ENCODE results near the gene BRD9. TPM values are rescaled to one million over a fixed set of nuclear protein-coding genes. Genes with fewer than 3 reads are reported as not detected.

Gene BRD9
- polyA plus RNA-seq, 2 of the 4 experiments (the other 2 are of a cell fraction): 11.6 to 28.9 TPM

DNA sequence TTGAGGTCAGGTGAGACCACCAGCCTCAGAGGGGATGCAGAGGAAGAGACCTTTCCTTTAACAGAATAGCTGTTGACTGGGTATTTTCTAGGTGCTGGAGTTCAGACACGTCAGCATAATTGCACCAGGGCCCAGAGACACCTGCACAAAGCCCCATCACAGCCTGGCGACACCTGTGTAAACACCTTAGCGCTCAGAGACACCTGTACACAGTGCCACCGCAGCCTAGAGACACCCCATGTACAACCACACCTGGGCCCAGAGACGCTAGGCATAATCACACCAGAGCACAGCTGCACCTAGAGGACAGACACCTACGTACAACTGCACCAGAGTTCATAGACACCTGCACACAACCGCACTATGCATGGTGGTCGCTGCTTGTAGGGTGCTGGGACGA lies 1.1 kb upstream of the BRD9 start:
- 60% methylated on average over 7 of the region's 9 CpGs for WGBS (ENCODE audit: missing lambda C conversion rate)
- peak overlapping the region; percentile 80 for H3K4me2 ChIP-seq
- H3K4me3 ChIP-seq: peak overlapping the region; percentile 96
- no peak for TF ChIP-seq FOSL2 (IDR thresholded peaks at IDR 0.05)
- no peak for TF ChIP-seq FOSL2 (CRISPR knock-in tag; IDR thresholded peaks at IDR 0.05)
- peak; percentile 55 for TF ChIP-seq MAFK (IDR thresholded peaks at IDR 0.05; ENCODE audit: partially characterized antibody)
- peaks cover 20% of the 10 kb centered on the region for H3K4me1 ChIP-seq
- peak overlapping the region; percentile 98 to 100 for H3K27ac ChIP-seq
- H3K9me3 ChIP-seq: no peaks in the 10 kb centered on the region
- FAIRE-seq (no peak), ATAC-seq (no peak), DNase-seq (ENCODE audit: low read depth in 1 of 2, low spot score in 1 of 2) (no peak)
- CTCF ChIA-PET: interaction anchor here (0.8 to 8.9 kb wide), 5 partner anchors 11 to 577 kb away, joined by 3 to 89 read pairs (median 4); no protein-coding TSS in a partner anchor
- POLR2A ChIA-PET: interaction anchor here (1.5 to 1.9 kb wide), 2 partner anchors 9 to 13 kb away, joined by 4 to 7 read pairs; no protein-coding TSS in a partner anchor

DNA sequence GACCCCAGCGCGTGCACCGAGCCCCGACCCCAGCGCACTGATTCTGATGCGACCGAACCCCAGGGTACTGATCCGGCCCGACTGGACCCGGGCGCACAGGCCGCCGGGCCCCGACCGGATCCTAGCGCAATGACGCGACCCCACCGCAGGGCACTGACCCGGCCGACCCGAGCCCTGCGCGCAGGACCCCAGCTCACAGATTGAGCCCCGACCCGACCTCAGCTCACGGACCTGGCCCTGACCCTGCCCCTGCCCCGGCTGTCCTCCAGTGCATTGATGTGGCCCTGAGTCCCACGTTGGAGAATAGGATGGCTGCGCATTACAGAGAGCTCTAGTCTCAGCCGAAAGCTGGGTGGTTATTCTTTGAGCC lies 521 bp upstream of the BRD9 start:
- Histone ChIP-seq H3K4me2 (peak overlapping the region; percentile 80), H3K27ac (peak overlapping the region; percentile 98 to 100), H3K9me3 (no peaks in the 10 kb centered on the region), H3K4me3 (peak overlapping the region; percentile 96), H3K4me1 (peaks cover 20% of the 10 kb centered on the region)
- ATAC-seq (peak; percentile 7 to 26; a peak in 3 of 6 replicates), DNase-seq (ENCODE audit: low read depth in 1 of 2, low spot score in 1 of 2) (no peak), FAIRE-seq (no peak)
- 3% methylated on average over 12 of the region's 31 CpGs for WGBS (ENCODE audit: missing lambda C conversion rate)
- no peak for TF ChIP-seq RFX5 (IDR thresholded peaks at IDR 0.05)
- ChIA-PET CTCF (interaction anchor here (0.8 to 8.9 kb wide), 6 partner anchors 11 to 576 kb away, joined by 3 to 89 read pairs (median 5); no protein-coding TSS in a partner anchor), POLR2A (interaction anchor here (1.9 kb wide), 1 partner anchor 10 kb away, joined by 7 read pairs; no protein-coding TSS in a partner anchor)

DNA sequence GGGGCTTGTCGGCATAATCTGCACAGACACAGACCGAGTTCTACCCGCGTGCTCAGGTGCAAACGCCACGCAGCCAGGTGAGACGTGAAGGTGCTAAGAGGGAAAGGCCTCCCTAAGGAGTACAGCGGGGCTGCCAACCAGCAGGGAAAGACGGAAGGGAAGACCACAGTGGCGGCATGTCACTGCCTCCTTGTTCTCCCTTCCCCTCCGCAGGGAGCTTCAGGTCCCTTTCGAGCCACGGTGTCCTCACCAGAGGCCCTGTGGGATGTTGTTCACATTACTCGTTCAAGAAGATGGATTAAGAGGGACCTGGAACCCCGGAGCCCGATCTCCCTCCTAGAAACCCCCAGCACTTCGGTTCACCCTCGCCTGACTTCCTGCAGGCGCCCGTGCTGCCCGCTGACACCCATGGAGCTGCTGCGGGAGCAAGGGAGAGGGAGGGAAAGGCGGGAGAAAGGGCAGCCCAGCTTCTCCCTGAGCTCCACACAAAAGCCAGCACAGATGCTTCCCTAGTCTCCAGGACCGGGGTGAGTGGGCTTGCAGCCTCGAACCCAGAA lies 686 bp downstream of the BRD9 start:
- POLR2A ChIA-PET: interaction anchor here (1.9 kb wide), 1 partner anchor 11 kb away, joined by 7 read pairs; no protein-coding TSS in a partner anchor
- CTCF ChIA-PET: interaction anchor here (1.4 to 8.9 kb wide), 3 partner anchors 13 to 223 kb away, joined by 4 to 89 read pairs (median 6); no protein-coding TSS in a partner anchor

DNA sequence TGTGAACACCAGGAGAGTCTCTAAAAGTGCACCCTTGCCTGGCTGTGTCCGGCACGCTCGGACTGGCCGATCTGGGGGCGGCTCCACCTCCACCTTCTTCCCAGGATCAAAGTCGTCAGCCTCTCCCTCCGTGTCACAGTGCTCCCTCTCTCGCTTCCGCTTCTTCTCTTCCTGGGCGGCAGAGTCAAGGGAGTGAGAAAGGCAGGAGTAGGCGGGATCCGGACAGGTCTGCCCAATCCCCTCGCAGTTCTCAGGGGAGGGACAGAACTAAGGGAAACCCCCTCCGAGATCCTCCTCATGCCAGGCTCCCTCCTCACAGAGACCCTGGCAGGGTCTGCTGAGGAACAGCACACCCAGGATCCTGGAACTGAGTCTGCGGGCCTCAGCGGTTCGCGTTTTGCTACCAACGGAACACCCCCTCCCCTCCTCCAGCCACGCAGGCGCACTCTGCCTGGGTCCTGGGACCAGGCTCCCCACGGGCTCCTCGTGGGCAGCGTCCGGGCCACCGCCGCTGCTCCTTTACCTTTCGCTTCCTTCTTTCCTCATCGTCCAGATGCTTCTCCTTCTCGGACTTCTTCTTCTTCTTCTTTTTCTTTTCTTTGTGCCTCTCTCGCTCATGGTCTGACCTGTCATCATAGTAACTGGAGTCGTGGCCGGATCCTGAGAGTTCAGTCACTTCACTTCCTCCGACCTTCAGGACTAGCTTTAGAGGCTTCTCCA lies 1.3 kb downstream of the BRD9 start:
- H3K4me3 ChIP-seq: peak overlapping the region; percentile 96
- FAIRE-seq: no peak
- H3K4me1 ChIP-seq: peaks cover 20% of the 10 kb centered on the region
- 35% methylated on average over 33 of the region's 34 CpGs for WGBS (ENCODE audit: missing lambda C conversion rate)
- H3K9me3 ChIP-seq: no peaks in the 10 kb centered on the region
- DNase-seq (ENCODE audit: low read depth in 1 of 2, low spot score in 1 of 2): peak; percentile 60 to 62
- ChIA-PET POLR2A (no interaction called here), CTCF (interaction anchor here (1.2 to 8.9 kb wide), 4 partner anchors 11 to 222 kb away, joined by 3 to 89 read pairs (median 8); no protein-coding TSS in a partner anchor)
- H3K4me2 ChIP-seq: peak overlapping the region; percentile 99
- ATAC-seq: peak; percentile 22 to 76; a peak in 3 of 6 replicates
- peak overlapping the region; percentile 98 to 100 for H3K27ac ChIP-seq
- TF ChIP-seq, protein P1, sequence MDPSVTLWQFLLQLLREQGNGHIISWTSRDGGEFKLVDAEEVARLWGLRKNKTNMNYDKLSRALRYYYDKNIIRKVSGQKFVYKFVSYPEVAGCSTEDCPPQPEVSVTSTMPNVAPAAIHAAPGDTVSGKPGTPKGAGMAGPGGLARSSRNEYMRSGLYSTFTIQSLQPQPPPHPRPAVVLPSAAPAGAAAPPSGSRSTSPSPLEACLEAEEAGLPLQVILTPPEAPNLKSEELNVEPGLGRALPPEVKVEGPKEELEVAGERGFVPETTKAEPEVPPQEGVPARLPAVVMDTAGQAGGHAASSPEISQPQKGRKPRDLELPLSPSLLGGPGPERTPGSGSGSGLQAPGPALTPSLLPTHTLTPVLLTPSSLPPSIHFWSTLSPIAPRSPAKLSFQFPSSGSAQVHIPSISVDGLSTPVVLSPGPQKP (IDR thresholded peaks at IDR 0.05; ENCODE audit: low read depth, low read length): no peak
- TF ChIP-seq EHF (CRISPR knock-in tag; IDR thresholded peaks at IDR 0.05): no peak
- TF ChIP-seq KDM1A (IDR thresholded peaks at IDR 0.05; ENCODE audit: low read depth): no peak
- TF ChIP-seq ZC3H11A (IDR thresholded peaks at IDR 0.05): no peak
- TF ChIP-seq MAFK (IDR thresholded peaks at IDR 0.05; ENCODE audit: partially characterized antibody): no peak
- no peak for TF ChIP-seq POLR2AphosphoS2 (conservative IDR thresholded peaks at IDR 0.05; ENCODE audit: low read length)
- no peak for TF ChIP-seq ZSCAN20 (CRISPR knock-in tag; IDR thresholded peaks at IDR 0.05)
- no peak for TF ChIP-seq ESRRA (IDR thresholded peaks at IDR 0.05; ENCODE audit: borderline replicate concordance, low read length)
- no peak for TF ChIP-seq GATA3 (IDR thresholded peaks at IDR 0.05; ENCODE audit: borderline replicate concordance)
- no peak for TF ChIP-seq RCOR1 (IDR thresholded peaks at IDR 0.05; ENCODE audit: low read depth, low read length)
- TF ChIP-seq, protein P2, sequence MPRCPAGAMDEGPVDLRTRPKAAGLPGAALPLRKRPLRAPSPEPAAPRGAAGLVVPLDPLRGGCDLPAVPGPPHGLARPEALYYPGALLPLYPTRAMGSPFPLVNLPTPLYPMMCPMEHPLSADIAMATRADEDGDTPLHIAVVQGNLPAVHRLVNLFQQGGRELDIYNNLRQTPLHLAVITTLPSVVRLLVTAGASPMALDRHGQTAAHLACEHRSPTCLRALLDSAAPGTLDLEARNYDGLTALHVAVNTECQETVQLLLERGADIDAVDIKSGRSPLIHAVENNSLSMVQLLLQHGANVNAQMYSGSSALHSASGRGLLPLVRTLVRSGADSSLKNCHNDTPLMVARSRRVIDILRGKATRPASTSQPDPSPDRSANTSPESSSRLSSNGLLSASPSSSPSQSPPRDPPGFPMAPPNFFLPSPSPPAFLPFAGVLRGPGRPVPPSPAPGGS (IDR thresholded peaks at IDR 0.05): no peak
- TF ChIP-seq RFX5 (IDR thresholded peaks at IDR 0.05): no peak

More for the DNA sequence above, 686 bp downstream of the BRD9 start:
- 4% methylated on average over 16 of the region's 25 CpGs for WGBS (ENCODE audit: missing lambda C conversion rate)
- H3K4me1 ChIP-seq: peaks cover 20% of the 10 kb centered on the region
- FAIRE-seq (no peak), DNase-seq (ENCODE audit: low read depth in 1 of 2, low spot score in 1 of 2) (peak in 1 of 2 experiments; percentile 50), ATAC-seq (peak; percentile 28 to 40; a peak in 5 of 6 replicates)
- peak overlapping the region; percentile 98 to 100 for H3K27ac ChIP-seq
- H3K4me3 ChIP-seq: peak overlapping the region; percentile 96
- H3K4me2 ChIP-seq: peak overlapping the region; percentile 99
- no peak for TF ChIP-seq POLR2AphosphoS2 (conservative IDR thresholded peaks at IDR 0.05; ENCODE audit: low read length)
- TF ChIP-seq, protein P3, sequence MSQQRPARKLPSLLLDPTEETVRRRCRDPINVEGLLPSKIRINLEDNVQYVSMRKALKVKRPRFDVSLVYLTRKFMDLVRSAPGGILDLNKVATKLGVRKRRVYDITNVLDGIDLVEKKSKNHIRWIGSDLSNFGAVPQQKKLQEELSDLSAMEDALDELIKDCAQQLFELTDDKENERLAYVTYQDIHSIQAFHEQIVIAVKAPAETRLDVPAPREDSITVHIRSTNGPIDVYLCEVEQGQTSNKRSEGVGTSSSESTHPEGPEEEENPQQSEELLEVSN (IDR thresholded peaks at IDR 0.05; ENCODE audit: borderline replicate concordance, low read depth): 0 out of 2 replicates have a peak, but pooled peaks have one; percentile 21
- no peak for TF ChIP-seq GATA3 (IDR thresholded peaks at IDR 0.05; ENCODE audit: borderline replicate concordance)
- TF ChIP-seq CHD4 (IDR thresholded peaks at IDR 0.05; ENCODE audit: borderline replicate concordance): no peak
- TF ChIP-seq, protein P4, sequence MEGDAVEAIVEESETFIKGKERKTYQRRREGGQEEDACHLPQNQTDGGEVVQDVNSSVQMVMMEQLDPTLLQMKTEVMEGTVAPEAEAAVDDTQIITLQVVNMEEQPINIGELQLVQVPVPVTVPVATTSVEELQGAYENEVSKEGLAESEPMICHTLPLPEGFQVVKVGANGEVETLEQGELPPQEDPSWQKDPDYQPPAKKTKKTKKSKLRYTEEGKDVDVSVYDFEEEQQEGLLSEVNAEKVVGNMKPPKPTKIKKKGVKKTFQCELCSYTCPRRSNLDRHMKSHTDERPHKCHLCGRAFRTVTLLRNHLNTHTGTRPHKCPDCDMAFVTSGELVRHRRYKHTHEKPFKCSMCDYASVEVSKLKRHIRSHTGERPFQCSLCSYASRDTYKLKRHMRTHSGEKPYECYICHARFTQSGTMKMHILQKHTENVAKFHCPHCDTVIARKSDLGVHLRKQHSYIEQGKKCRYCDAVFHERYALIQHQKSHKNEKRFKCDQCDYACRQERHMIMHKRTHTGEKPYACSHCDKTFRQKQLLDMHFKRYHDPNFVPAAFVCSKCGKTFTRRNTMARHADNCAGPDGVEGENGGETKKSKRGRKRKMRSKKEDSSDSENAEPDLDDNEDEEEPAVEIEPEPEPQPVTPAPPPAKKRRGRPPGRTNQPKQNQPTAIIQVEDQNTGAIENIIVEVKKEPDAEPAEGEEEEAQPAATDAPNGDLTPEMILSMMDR (IDR thresholded peaks at IDR 0.05): no peak
- TF ChIP-seq NFE2L2 (conservative IDR thresholded peaks at IDR 0.05; ENCODE audit: low read length): no peak
- TF ChIP-seq, protein P5, sequence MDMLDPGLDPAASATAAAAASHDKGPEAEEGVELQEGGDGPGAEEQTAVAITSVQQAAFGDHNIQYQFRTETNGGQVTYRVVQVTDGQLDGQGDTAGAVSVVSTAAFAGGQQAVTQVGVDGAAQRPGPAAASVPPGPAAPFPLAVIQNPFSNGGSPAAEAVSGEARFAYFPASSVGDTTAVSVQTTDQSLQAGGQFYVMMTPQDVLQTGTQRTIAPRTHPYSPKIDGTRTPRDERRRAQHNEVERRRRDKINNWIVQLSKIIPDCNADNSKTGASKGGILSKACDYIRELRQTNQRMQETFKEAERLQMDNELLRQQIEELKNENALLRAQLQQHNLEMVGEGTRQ (IDR thresholded peaks at IDR 0.05): no peak
- H3K9me3 ChIP-seq: no peaks in the 10 kb centered on the region
